Measurements from ENCODE around the gene RRP8. TPM values are rescaled to one million over a fixed set of nuclear protein-coding genes. Genes with fewer than 3 reads are reported as not detected.

RRP8 gene
- total RNA-seq, 1 donor from 2014 or later: 13.2 TPM

DNA sequence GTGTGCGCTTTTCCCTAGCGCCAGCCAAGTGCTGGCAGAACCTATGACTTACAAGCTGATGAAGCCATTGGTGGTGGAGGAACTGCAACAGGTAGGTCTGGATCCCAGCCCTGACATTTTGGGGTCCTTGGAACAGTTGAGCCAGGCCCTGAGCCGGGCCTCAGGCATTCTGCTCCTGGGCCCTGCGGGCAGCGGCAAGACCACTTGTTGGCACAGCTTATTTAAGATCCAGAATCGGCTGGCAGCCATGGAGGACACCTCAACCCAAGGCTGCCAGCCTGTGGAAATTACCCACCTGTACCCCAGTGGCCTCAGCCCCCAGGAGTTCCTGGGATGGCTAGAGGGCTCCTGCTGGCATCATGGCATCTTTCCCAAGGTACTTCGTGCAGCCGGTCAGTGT lies 56.7 kb downstream of the RRP8 start:
- no peak for DNase-seq (ENCODE audit: low read depth, low spot score)

DNA sequence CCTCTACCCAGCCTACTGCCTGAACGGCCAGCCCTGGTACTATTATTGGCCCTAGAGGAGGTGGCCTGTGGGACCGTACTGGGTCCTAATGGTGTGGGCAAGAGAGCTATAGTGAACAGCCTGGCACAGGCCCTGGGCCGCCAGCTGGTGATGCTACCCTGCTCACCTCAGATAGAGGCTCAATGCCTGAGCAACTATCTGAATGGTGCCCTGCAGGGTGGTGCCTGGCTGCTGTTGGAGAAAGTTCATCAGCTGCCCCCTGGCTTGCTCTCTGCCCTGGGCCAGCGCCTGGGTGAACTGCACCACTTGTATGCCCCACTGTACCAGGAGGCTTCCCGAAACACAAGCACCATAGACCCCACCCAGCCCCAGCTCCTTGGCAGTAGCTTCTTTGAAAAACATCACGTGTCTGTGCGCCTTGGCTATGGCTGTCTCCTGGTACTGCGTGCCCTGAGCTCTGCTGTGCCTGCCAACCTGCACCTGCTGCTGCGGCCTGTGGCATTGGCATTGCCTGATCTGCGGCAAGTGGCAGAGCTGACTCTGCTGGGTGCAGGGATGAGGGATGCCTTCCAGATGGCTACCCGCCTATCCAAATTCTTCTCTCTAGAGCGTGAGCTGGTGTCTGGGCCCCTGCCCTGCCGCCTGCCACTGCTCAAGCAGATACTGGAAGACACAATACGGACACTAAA lies 57.4 kb downstream of the RRP8 start:
- no peak for DNase-seq (ENCODE audit: low read depth, low spot score)

Other genes starting within 250 kb of the RRP8 start
- gene SMPD1, start 213.1 kb downstream of the RRP8 start, total RNA-seq: 16.9 and 23.4 TPM in 2 replicates
- 59.2 and 63.5 TPM in 2 replicates for gene APBB1, start 184.5 kb downstream of the RRP8 start, total RNA-seq
- gene HPX, start 162.6 kb downstream of the RRP8 start, total RNA-seq: 0.13 and 0.32 TPM in 2 replicates
- 25.6 and 30.3 TPM in 2 replicates for gene TRIM3, start 129.7 kb downstream of the RRP8 start, total RNA-seq
- 53.2 and 64.8 TPM in 2 replicates for gene ARFIP2, start 122.3 kb downstream of the RRP8 start, total RNA-seq
- 23.4 and 27.9 TPM in 2 replicates for gene TIMM10B, start 122.1 kb downstream of the RRP8 start, total RNA-seq
- 2.0 and 2.5 TPM in 2 replicates for gene DNHD1, start 106.3 kb downstream of the RRP8 start, total RNA-seq
- 138 and 213 TPM in 2 replicates for gene ILK, start 158 bp upstream of the RRP8 start, total RNA-seq
- 36.2 and 45.7 TPM in 2 replicates for gene TAF10, start 8.6 kb upstream of the RRP8 start, total RNA-seq
- 85.3 and 160 TPM in 2 replicates for gene TPP1, start 15.8 kb upstream of the RRP8 start, total RNA-seq
- 41.7 and 47.4 TPM in 2 replicates for gene DCHS1, start 52.2 kb upstream of the RRP8 start, total RNA-seq
- 75.5 and 91.9 TPM in 2 replicates for gene MRPL17, start 79.7 kb upstream of the RRP8 start, total RNA-seq
- gene OR2AG2, start 168.4 kb upstream of the RRP8 start, total RNA-seq: 0.07 TPM in 2 replicates
- under 0.01 TPM in 1 of 2 replicates, not detected in the other for gene OR2AG1, start 179.4 kb upstream of the RRP8 start, total RNA-seq
- 0.07 and 0.20 TPM in 2 replicates for gene OR6A2, start 196.1 kb upstream of the RRP8 start, total RNA-seq
- not detected in 2 replicates for gene OR10A5, start 242.1 kb upstream of the RRP8 start, total RNA-seq